HepG2 (cell line): Measurements from ENCODE around the gene MTX1. TPM values are rescaled to one million over a fixed set of nuclear protein-coding genes. Genes with fewer than 3 reads are reported as not detected.
A peak's percentile ranks its signal among the peaks of the same experiment; 100 is the strongest.

Source experiments
- ATF1 ChIP-seq: IDR thresholded peaks from 2 replicates; pipeline ENCODE4 v1.6.1; 2016; ENCODE audit warnings: mild to moderate bottlenecking, control low read depth
- BRD4 ChIP-seq: sonication (generic); formaldehyde crosslinking; IDR thresholded peaks from 2 replicates; pipeline ENCODE4 v1.4.0; 2020; ENCODE audit warnings: missing genetic modification reagents
- CBX5 ChIP-seq: sonication (generic); formaldehyde crosslinking; IDR thresholded peaks from 2 replicates; pipeline ENCODE4 v1.4.0; 2020; ENCODE audit warnings: missing genetic modification reagents, borderline replicate concordance
- CCAR2 ChIP-seq: fragments of 200-400 bp; formaldehyde crosslinking; optimal IDR thresholded peaks from 2 replicates; pipeline ENCODE3; 2018; ENCODE audit warnings: low read depth, mild to moderate bottlenecking, low read length, moderate library complexity
- CEBPB ChIP-seq: IDR thresholded peaks from 2 replicates; pipeline ENCODE4 v1.6.1; 2011; ENCODE audit warnings: low read depth, low read length, improper control_type of control experiment, borderline replicate concordance
- CENPT ChIP-seq: sonication (generic); formaldehyde crosslinking; IDR thresholded peaks from 2 replicates; pipeline ENCODE4 v1.8.0; 2022; ENCODE audit warnings: low read depth, mild to moderate bottlenecking, moderate library complexity, missing genetic modification reagents
- DMAP1 ChIP-seq: IDR thresholded peaks from 2 replicates; pipeline ENCODE4 v1.6.1; 2016
- GATAD1 ChIP-seq: IDR thresholded peaks from 2 replicates; pipeline ENCODE4 v1.6.1; 2016; ENCODE audit warnings: missing genetic modification reagents, missing compliant biosample characterization
- HCFC1 ChIP-seq: fragments of 150-350 bp; IDR thresholded peaks from 2 replicates; pipeline ENCODE4 v1.6.1; 2014; ENCODE audit warnings: low read depth, low read length
- HMGA1 ChIP-seq: sonication (generic); formaldehyde crosslinking; conservative IDR thresholded peaks from 2 replicates; pipeline ENCODE4 v1.4.0; 2020; ENCODE audit warnings: missing genetic modification reagents
- HOXA9 ChIP-seq: sonication (generic); formaldehyde crosslinking; IDR thresholded peaks from 2 replicates; pipeline ENCODE4 v1.8.1; 2022; ENCODE audit warnings: missing genetic modification reagents, mild to moderate bottlenecking, moderate library complexity, borderline replicate concordance
- NCOA5 ChIP-seq: sonication (generic); formaldehyde crosslinking; IDR thresholded peaks from 2 replicates; pipeline ENCODE4 v1.4.0; 2020; ENCODE audit warnings: missing genetic modification reagents
- POLR2AphosphoS2 ChIP-seq: IDR thresholded peaks from 2 replicates; pipeline ENCODE4 v1.6.1; 2011; ENCODE audit warnings: low read depth, low read length, improper control_type of control experiment
- RXRA ChIP-seq: sonication (generic); formaldehyde crosslinking; IDR thresholded peaks from 2 replicates; pipeline ENCODE4 v1.5.1; 2020; ENCODE audit warnings: missing genetic modification reagents
- SNRNP70 ChIP-seq: fragments of 200-400 bp; formaldehyde crosslinking; IDR thresholded peaks from 2 replicates; pipeline ENCODE4 v1.6.1; 2017; ENCODE audit warnings: mild to moderate bottlenecking, low read depth, low read length, moderate library complexity
- SOX5 ChIP-seq: IDR thresholded peaks from 2 replicates; pipeline ENCODE4 v1.6.1; 2016; ENCODE audit warnings: borderline replicate concordance
- TCF12 ChIP-seq, 2 experiments: fragments of 450-650 bp in 1 of 2; sonication (generic) in 1 of 2; formaldehyde crosslinking in 1 of 2; IDR thresholded peaks; 2 replicates each; pipeline versions ENCODE4 v1.6.1 to v1.8.0; 2017 to 2022; ENCODE audit warnings: antibody characterized with exemption in 1 of 2, mild to moderate bottlenecking in 1 of 2, missing genetic modification reagents in 1 of 2, moderate library complexity in 1 of 2
- THAP11 ChIP-seq: IDR thresholded peaks from 2 replicates; pipeline ENCODE4 v1.6.1; 2016; ENCODE audit warnings: missing biosample characterization, missing genetic modification reagents
- ZNF234 ChIP-seq: sonication (generic); formaldehyde crosslinking; conservative IDR thresholded peaks from 2 replicates; pipeline ENCODE4 v1.5.1; 2020; ENCODE audit warnings: mild to moderate bottlenecking, missing genetic modification reagents
- ZNF569 ChIP-seq: sonication (generic); formaldehyde crosslinking; IDR thresholded peaks from 2 replicates; pipeline ENCODE4 v1.5.0; 2020; ENCODE audit warnings: mild to moderate bottlenecking, missing genetic modification reagents, moderate library complexity, borderline replicate concordance
- ZNF607 ChIP-seq: sonication (generic); formaldehyde crosslinking; IDR thresholded peaks from 2 replicates; pipeline ENCODE4 v1.5.1; 2020; ENCODE audit warnings: missing genetic modification reagents, mild to moderate bottlenecking, borderline replicate concordance
- ZNF652 ChIP-seq: IDR thresholded peaks from 2 replicates; pipeline ENCODE4 v1.6.1; 2016; ENCODE audit warnings: low read depth, borderline replicate concordance
- ZNF672 ChIP-seq: sonication (generic); formaldehyde crosslinking; IDR thresholded peaks from 2 replicates; pipeline ENCODE4 v1.8.1; 2022; ENCODE audit warnings: missing genetic modification reagents
- polyA plus RNA-seq, 8 experiments: library from polyadenylated mRNA; depleted of rRNA in 3 of 8; stranded (reverse) in 7 of 8; unstranded in 1 of 8; fragments of >200 nt; fragmentation: Illumina TruSeq in 4 of 8; extraction: Trizol in 4 of 8; gene quantifications; 2 replicates each; pipeline versions ENCODE4 v1.2.1 to v1.2.3, GENCODE V29; 2011 to 2016; ENCODE audit warnings: low read depth in 4 of 8, missing spikeins in 1 of 8, mixed read lengths in 1 of 8; ENCODE audit not compliant: insufficient read depth in 1 of 8
- total RNA-seq, 5 experiments: library from RNA; depleted of rRNA; stranded (reverse); fragments of >200 nt; fragmentation: Illumina TruSeq; extraction: Trizol; gene quantifications; 2 replicates each; pipeline ENCODE4 v1.2.3, GENCODE V29; 2016; ENCODE audit warnings: low read depth in 1 of 5
- TF ChIP-seq, protein P1 (sequence below): IDR thresholded peaks from 2 replicates; pipeline ENCODE4 v1.6.1; 2012; ENCODE audit warnings: low read length, improper control_type of control experiment
- TF ChIP-seq, protein P2 (sequence below): sonication (generic); formaldehyde crosslinking; IDR thresholded peaks from 2 replicates; pipeline ENCODE4 v1.8.1; 2023; ENCODE audit warnings: mild to moderate bottlenecking, missing genetic modification reagents, borderline replicate concordance

The MTX1 gene
- total and polyA plus RNA-seq, 2 of the 13 experiments (the other 11 are each of a cell fraction or from before 2014, with no cell fraction given): 64.5 to 72.6 TPM

DNA sequence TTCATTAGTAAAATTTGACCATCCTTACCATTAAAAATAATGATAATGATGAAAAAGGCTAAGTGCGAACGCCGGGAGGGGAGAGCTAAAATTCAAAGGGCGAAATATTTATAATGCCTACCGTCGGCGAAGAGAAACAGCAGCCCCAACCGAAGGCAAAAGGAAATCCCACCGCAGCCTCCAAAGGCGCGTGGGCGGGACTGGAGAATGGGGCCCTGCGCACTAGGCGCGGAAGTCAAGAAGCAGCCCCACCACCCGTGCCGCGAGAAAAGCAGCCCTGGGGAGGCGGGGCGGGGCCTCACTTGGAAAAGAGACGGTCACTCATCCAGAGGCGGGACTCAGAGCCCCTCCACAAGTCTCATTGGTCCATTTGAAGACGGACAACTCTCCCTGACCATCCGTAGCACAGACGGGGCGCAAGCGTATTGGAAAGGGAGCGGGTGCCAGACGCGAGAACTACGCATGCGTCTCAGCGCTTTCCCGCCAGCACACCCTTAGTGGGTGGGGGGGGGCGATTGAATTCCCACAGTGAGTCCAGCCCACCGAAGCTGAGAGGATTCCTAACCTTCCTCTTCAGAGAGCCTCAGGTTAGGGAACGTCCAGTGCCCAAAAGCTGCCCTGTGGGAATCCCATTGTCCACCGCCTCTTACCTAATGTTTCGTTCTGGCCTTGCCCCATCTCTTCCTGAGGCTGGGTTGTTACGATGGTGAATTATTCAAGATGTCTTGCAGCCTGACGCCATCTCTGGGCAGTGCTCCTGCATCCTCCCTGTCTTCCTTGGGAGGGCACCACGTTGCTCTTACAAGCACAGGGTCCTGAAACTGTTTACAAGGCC lies 19.0 kb downstream of the MTX1 start (continued):
- TF ChIP-seq SNRNP70 (no peak), CEBPB (no peak), ZNF234 (CRISPR knock-in tag) (no peak), SOX5 (no peak), BRD4 (CRISPR knock-in tag) (no peak), ZNF652 (CRISPR knock-in tag) (no peak), HMGA1 (CRISPR knock-in tag) (no peak), CENPT (no peak), CBX5 (CRISPR knock-in tag) (no peak), TCF12 (IDR thresholded peaks at IDR 0.05) (no peak), TCF12 (CRISPR knock-in tag; IDR thresholded peaks at IDR 0.05) (no peak), NCOA5 (CRISPR knock-in tag) (no peak), HOXA9 (CRISPR knock-in tag) (no peak), CCAR2 (no peak), DMAP1 (CRISPR knock-in tag) (peak; percentile 67; the same call in 1 of the 2 replicates), RXRA (no peak), THAP11 (CRISPR knock-in tag) (peak; percentile 70), ZNF672 (CRISPR knock-in tag) (no peak), ZNF607 (no peak; the same call in 1 of the 2 replicates), HCFC1 (0 out of 2 replicates have a peak, but pooled peaks have one; percentile 30), ATF1 (CRISPR knock-in tag) (no peak), ZNF569 (CRISPR knock-in tag) (no peak), GATAD1 (peak; percentile 61), POLR2AphosphoS2 (no peak)
- TF ChIP-seq, protein P1, sequence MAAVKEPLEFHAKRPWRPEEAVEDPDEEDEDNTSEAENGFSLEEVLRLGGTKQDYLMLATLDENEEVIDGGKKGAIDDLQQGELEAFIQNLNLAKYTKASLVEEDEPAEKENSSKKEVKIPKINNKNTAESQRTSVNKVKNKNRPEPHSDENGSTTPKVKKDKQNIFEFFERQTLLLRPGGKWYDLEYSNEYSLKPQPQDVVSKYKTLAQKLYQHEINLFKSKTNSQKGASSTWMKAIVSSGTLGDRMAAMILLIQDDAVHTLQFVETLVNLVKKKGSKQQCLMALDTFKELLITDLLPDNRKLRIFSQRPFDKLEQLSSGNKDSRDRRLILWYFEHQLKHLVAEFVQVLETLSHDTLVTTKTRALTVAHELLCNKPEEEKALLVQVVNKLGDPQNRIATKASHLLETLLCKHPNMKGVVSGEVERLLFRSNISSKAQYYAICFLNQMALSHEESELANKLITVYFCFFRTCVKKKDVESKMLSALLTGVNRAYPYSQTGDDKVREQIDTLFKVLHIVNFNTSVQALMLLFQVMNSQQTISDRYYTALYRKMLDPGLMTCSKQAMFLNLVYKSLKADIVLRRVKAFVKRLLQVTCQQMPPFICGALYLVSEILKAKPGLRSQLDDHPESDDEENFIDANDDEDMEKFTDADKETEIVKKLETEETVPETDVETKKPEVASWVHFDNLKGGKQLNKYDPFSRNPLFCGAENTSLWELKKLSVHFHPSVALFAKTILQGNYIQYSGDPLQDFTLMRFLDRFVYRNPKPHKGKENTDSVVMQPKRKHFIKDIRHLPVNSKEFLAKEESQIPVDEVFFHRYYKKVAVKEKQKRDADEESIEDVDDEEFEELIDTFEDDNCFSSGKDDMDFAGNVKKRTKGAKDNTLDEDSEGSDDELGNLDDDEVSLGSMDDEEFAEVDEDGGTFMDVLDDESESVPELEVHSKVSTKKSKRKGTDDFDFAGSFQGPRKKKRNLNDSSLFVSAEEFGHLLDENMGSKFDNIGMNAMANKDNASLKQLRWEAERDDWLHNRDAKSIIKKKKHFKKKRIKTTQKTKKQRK: no peak
- TF ChIP-seq, protein P2, sequence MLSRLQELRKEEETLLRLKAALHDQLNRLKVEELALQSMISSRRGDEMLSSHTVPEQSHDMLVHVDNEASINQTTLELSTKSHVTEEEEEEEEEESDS (CRISPR knock-in tag): no peak
